HS-5 (cell line): ENCODE measurements around the gene SCML1.
"Not testable (repeated sequence)": the region's sequence is repeated elsewhere in the genome, so short reads cannot be mapped to it uniquely, and the experiment has no call there.

ENCODE experiments used
- DNase-seq: peaks from one replicate; pipeline ENCODE4 v3.0.0-alpha.2; 2012; ENCODE audit warnings: low read depth

The SCML1 gene

GRCh38 chrX:17738737-17739535 is 1.6 kb downstream of the SCML1 start:
- DNase-seq, result no peak

- no peak for DNase-seq
Measured at GRCh38 chrX:17740137-17741122, 3.1 kb downstream of the SCML1 start.

GRCh38 chrX:17741123-17741511 is 3.8 kb downstream of the SCML1 start:
- no peak for DNase-seq

- no peak for DNase-seq
Measured at GRCh38 chrX:17743913-17744312, 6.6 kb downstream of the SCML1 start.

GRCh38 chrX:17744896-17745523 is 7.7 kb downstream of the SCML1 start:
- no peak for DNase-seq

- no peak for DNase-seq
Measured at GRCh38 chrX:17747692-17748091, 10.4 kb downstream of the SCML1 start.

- no peak for DNase-seq
Measured at GRCh38 chrX:17748684-17749083, 11.4 kb downstream of the SCML1 start.

- DNase-seq, result no peak
Measured at GRCh38 chrX:17750436-17750835, 13.1 kb downstream of the SCML1 start.

- no peak for DNase-seq
Measured at GRCh38 chrX:17758382-17758781, 21.1 kb downstream of the SCML1 start.

GRCh38 chrX:17759990-17760389 is 22.7 kb downstream of the SCML1 start:
- DNase-seq, result no peak

- no peak for DNase-seq
Measured at GRCh38 chrX:17767734-17768133, 30.4 kb downstream of the SCML1 start.

GRCh38 chrX:17768997-17769396 is 31.7 kb downstream of the SCML1 start:
- no peak for DNase-seq

- DNase-seq, result no peak
Measured at GRCh38 chrX:17769701-17770269, 32.5 kb downstream of the SCML1 start.

- no peak for DNase-seq
Measured at GRCh38 chrX:17773221-17773876, 36.1 kb downstream of the SCML1 start.

- DNase-seq, result no peak
Measured at GRCh38 chrX:17774053-17774452, 36.8 kb downstream of the SCML1 start.

GRCh38 chrX:17778997-17779396 is 41.7 kb downstream of the SCML1 start:
- DNase-seq, result no peak

GRCh38 chrX:17779434-17779833 is 42.1 kb downstream of the SCML1 start:
- no peak for DNase-seq

GRCh38 chrX:17786554-17787347 is 49.5 kb downstream of the SCML1 start:
- DNase-seq, result not testable (repeated sequence)

- DNase-seq, result no peak
Measured at GRCh38 chrX:17787557-17787956, 50.3 kb downstream of the SCML1 start.

- DNase-seq, result no peak
Measured at GRCh38 chrX:17788439-17788838, 51.1 kb downstream of the SCML1 start.
